Measurements from ENCODE around the gene ANK3. TPM values are rescaled to one million over a fixed set of nuclear protein-coding genes. Genes with fewer than 3 reads are reported as not detected.

Gene ANK3
- total and polyA plus RNA-seq, 4 donors, result 101 to 318 (median 146) TPM

GRCh38 chr10:60281792-60282353, 107.8 kb downstream of the ANK3 start:
- Histone ChIP-seq H3K9me3 (ENCODE audit: control insufficient read depth, insufficient read depth, low read length) (no peaks in the 10 kb centered on the region), H3K36me3 (ENCODE audit: control insufficient read depth, insufficient read depth, low read length) (no peaks in the 10 kb centered on the region), H3K4me3 (ENCODE audit: low read depth, low read length) (no peak overlapping the region), H3K27ac (ENCODE audit: low read depth, low read length) (no peak overlapping the region), H3K4me1 (ENCODE audit: control insufficient read depth, insufficient read depth, low read length) (no peaks in the 10 kb centered on the region), H3K27me3 (ENCODE audit: control insufficient read depth, insufficient read depth, low read length) (no peaks in the 10 kb centered on the region)
- WGBS (ENCODE audit: insufficient coverage), result 38% methylated on average over 2 of the region's 6 CpGs
- DNase-seq (ENCODE audit: low read depth in 4 of 6, low spot score in 6 of 6), result no peak

DNA sequence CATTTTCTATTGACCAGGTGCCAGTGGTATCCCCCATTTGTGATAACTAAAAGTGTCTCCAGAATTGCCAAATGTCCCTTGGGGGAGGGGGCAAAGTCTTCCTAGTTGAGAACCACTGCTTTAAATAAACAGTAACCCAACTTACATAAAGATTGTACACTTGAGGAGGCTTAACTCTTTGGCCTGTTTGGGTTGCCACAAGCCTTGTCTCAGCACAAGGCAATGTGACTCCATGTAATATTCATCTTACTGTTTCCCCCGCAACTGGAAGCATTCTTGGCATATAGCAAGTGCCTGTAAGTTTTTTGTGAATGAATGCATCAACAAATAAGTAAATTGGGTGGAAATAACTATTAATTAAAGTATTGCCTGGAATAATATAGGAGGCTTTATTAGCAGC, 108.3 kb downstream of the ANK3 start:
- Histone ChIP-seq H3K36me3 (ENCODE audit: control insufficient read depth, insufficient read depth, low read length) (no peaks in the 10 kb centered on the region), H3K27ac (ENCODE audit: low read depth, low read length) (no peak overlapping the region), H3K9me3 (ENCODE audit: control insufficient read depth, insufficient read depth, low read length) (no peaks in the 10 kb centered on the region), H3K4me1 (ENCODE audit: control insufficient read depth, insufficient read depth, low read length) (no peaks in the 10 kb centered on the region), H3K27me3 (ENCODE audit: control insufficient read depth, insufficient read depth, low read length) (no peaks in the 10 kb centered on the region), H3K4me3 (ENCODE audit: low read depth, low read length) (no peak overlapping the region)
- WGBS (ENCODE audit: insufficient coverage), result no CpG with 5 or more reads among the region's 1 CpG
- DNase-seq (ENCODE audit: low read depth in 4 of 6, low spot score in 6 of 6), result no peak

- WGBS (ENCODE audit: insufficient coverage), result 56% methylated on average over 1 of the region's 2 CpGs
- Histone ChIP-seq H3K4me1 (ENCODE audit: control insufficient read depth, insufficient read depth, low read length) (no peaks in the 10 kb centered on the region), H3K4me3 (ENCODE audit: low read depth, low read length) (no peak overlapping the region), H3K36me3 (ENCODE audit: control insufficient read depth, insufficient read depth, low read length) (no peaks in the 10 kb centered on the region), H3K9me3 (ENCODE audit: control insufficient read depth, insufficient read depth, low read length) (no peaks in the 10 kb centered on the region), H3K27ac (ENCODE audit: low read depth, low read length) (no peak overlapping the region), H3K27me3 (ENCODE audit: control insufficient read depth, insufficient read depth, low read length) (no peaks in the 10 kb centered on the region)
- no peak for DNase-seq (ENCODE audit: low read depth in 4 of 6, low spot score in 6 of 6)
Measured at GRCh38 chr10:60280475-60280874, 109.2 kb downstream of the ANK3 start.

DNA sequence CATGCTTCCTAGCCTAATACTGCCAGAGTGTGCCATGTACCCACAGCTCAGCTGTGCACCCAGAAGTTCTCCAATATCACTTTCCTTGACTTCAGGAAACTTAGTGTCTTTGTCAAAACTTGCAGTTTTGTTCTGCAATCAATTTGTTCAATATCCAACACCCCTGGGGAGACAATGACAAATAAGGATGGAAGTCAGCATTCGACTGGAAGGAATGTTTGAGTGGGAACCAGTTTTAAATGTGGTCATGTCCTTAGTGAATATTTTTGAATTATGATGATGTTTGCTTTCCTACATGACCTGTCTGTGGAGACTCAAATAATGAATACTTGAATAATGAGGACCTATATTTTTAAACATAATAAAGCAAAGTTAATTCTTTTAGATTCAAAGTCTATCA, 112.0 kb downstream of the ANK3 start:
- no peak for DNase-seq (ENCODE audit: low read depth in 4 of 6, low spot score in 6 of 6)
- H3K4me1 ChIP-seq (ENCODE audit: control insufficient read depth, insufficient read depth, low read length), result no peaks in the 10 kb centered on the region
- no peak overlapping the region for H3K4me3 ChIP-seq (ENCODE audit: low read depth, low read length)
- no peak overlapping the region for H3K27ac ChIP-seq (ENCODE audit: low read depth, low read length)
- no peaks in the 10 kb centered on the region for H3K27me3 ChIP-seq (ENCODE audit: control insufficient read depth, insufficient read depth, low read length)
- H3K36me3 ChIP-seq (ENCODE audit: control insufficient read depth, insufficient read depth, low read length), result no peaks in the 10 kb centered on the region
- H3K9me3 ChIP-seq (ENCODE audit: control insufficient read depth, insufficient read depth, low read length), result no peaks in the 10 kb centered on the region
- WGBS (ENCODE audit: insufficient coverage), result no CpG with 5 or more reads among the region's 1 CpG

DNA sequence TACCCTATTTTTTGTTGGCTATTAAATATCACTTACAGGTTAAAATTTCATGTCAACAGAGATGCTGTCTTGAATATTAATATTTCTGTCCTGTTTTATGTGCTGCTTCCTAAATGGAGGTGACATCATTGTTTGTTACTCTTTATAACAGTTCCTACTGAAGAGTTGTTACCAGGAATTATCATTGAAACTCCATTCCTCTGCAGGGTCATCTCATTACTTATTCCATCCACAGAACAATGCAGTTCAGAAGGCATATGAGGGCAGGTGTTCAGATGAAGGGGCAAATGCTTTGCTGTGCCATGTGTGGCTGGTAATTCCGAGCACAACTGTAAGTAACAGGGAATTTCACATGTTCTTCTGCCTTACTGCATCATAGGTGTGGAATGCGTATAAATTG, 113.4 kb downstream of the ANK3 start:
- Histone ChIP-seq H3K27me3 (ENCODE audit: control insufficient read depth, insufficient read depth, low read length) (no peaks in the 10 kb centered on the region), H3K27ac (ENCODE audit: low read depth, low read length) (no peak overlapping the region), H3K4me1 (ENCODE audit: control insufficient read depth, insufficient read depth, low read length) (no peaks in the 10 kb centered on the region), H3K4me3 (ENCODE audit: low read depth, low read length) (no peak overlapping the region), H3K9me3 (ENCODE audit: control insufficient read depth, insufficient read depth, low read length) (no peaks in the 10 kb centered on the region), H3K36me3 (ENCODE audit: control insufficient read depth, insufficient read depth, low read length) (no peaks in the 10 kb centered on the region)
- no peak for DNase-seq (ENCODE audit: low read depth in 4 of 6, low spot score in 6 of 6)
- WGBS (ENCODE audit: insufficient coverage), result 100% methylated on average over 1 of the region's 2 CpGs

DNA sequence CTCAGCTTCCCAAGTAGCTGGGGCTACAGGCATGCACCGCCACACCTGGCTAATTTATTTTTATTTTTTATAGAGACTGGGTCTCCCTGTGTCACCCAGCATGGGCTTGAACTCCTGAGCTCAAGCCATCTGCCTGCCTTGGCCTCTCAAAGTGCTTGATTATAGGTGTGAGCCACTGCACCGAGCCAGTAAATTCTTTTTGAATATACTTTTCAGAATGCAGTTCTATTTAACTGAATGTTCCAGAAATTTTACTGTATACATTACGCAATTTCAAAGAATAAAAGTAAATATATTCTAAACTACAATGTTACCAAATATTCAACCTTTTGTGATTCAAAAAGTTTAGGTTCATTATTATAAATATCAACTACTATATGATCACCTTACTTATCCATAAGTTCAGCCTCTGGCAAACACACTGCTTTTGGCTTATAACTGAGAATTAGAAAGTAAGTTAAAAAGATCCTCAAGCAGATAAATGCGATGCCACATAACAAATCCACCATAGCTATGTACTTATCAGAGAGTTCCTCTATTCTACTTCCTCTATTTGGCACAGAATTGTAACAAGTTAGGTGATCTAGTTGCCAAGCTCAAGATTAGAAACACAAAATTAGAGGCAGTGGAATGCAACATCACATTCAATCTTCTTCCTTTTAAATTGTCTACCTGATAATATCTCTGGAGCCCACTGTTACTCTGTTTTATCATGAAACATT, 118.2 kb downstream of the ANK3 start:
- no peaks in the 10 kb centered on the region for H3K27me3 ChIP-seq (ENCODE audit: control insufficient read depth, insufficient read depth, low read length)
- peaks cover 3% of the 10 kb centered on the region for H3K36me3 ChIP-seq (ENCODE audit: control insufficient read depth, insufficient read depth, low read length)
- no peaks in the 10 kb centered on the region for H3K9me3 ChIP-seq (ENCODE audit: control insufficient read depth, insufficient read depth, low read length)
- H3K4me3 ChIP-seq (ENCODE audit: low read depth, low read length), result no peak overlapping the region
- H3K27ac ChIP-seq (ENCODE audit: low read depth, low read length), result no peak overlapping the region
- DNase-seq (ENCODE audit: low read depth in 4 of 6, low spot score in 6 of 6), result no peak
- H3K4me1 ChIP-seq (ENCODE audit: control insufficient read depth, insufficient read depth, low read length), result no peaks in the 10 kb centered on the region
- no CpG with 5 or more reads among the region's 4 CpGs for WGBS (ENCODE audit: insufficient coverage)

- DNase-seq (ENCODE audit: low read depth in 4 of 6, low spot score in 6 of 6), result no peak
- Histone ChIP-seq H3K4me3 (ENCODE audit: low read depth, low read length) (no peak overlapping the region), H3K36me3 (ENCODE audit: control insufficient read depth, insufficient read depth, low read length) (peaks cover 3% of the 10 kb centered on the region), H3K4me1 (ENCODE audit: control insufficient read depth, insufficient read depth, low read length) (no peaks in the 10 kb centered on the region), H3K27ac (ENCODE audit: low read depth, low read length) (no peak overlapping the region), H3K9me3 (ENCODE audit: control insufficient read depth, insufficient read depth, low read length) (no peaks in the 10 kb centered on the region), H3K27me3 (ENCODE audit: control insufficient read depth, insufficient read depth, low read length) (no peaks in the 10 kb centered on the region)
- no CpG with 5 or more reads among the region's 1 CpG for WGBS (ENCODE audit: insufficient coverage)
Measured at GRCh38 chr10:60270426-60270825, 119.2 kb downstream of the ANK3 start.

DNA sequence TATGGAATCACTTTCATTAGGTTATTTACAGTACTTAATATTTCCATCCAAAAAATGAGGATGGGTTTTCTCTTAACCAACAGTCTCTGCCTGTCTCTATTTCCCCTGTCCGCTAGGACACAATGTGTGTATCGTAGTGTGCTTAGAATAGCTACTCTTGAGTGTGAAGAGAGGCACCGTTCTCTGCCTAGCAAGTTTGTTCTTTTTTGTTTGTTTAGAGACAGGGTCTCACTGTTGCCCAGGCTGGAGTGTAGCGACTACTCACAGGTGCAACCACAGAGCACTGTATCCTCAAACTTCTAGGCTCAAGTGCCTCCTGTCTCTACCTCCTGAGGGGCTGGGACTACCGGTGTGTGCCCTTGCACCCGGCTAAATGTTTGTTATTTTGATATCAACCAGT, 121.9 kb downstream of the ANK3 start:
- Histone ChIP-seq H3K27me3 (ENCODE audit: control insufficient read depth, insufficient read depth, low read length) (no peaks in the 10 kb centered on the region), H3K9me3 (ENCODE audit: control insufficient read depth, insufficient read depth, low read length) (no peaks in the 10 kb centered on the region), H3K27ac (ENCODE audit: low read depth, low read length) (no peak overlapping the region), H3K36me3 (ENCODE audit: control insufficient read depth, insufficient read depth, low read length) (peaks cover 7% of the 10 kb centered on the region), H3K4me3 (ENCODE audit: low read depth, low read length) (no peak overlapping the region), H3K4me1 (ENCODE audit: control insufficient read depth, insufficient read depth, low read length) (no peaks in the 10 kb centered on the region)
- no peak for DNase-seq (ENCODE audit: low read depth in 4 of 6, low spot score in 6 of 6)
- WGBS (ENCODE audit: insufficient coverage), result 56% methylated on average over 2 of the region's 6 CpGs

GRCh38 chr10:60266513-60266912, 123.2 kb downstream of the ANK3 start:
- no peak overlapping the region for H3K27ac ChIP-seq (ENCODE audit: low read depth, low read length)
- no peaks in the 10 kb centered on the region for H3K9me3 ChIP-seq (ENCODE audit: control insufficient read depth, insufficient read depth, low read length)
- H3K4me1 ChIP-seq (ENCODE audit: control insufficient read depth, insufficient read depth, low read length), result no peaks in the 10 kb centered on the region
- no peaks in the 10 kb centered on the region for H3K27me3 ChIP-seq (ENCODE audit: control insufficient read depth, insufficient read depth, low read length)
- no peak for DNase-seq (ENCODE audit: low read depth in 4 of 6, low spot score in 6 of 6)
- H3K4me3 ChIP-seq (ENCODE audit: low read depth, low read length), result no peak overlapping the region
- no CpG with 5 or more reads among the region's 1 CpG for WGBS (ENCODE audit: insufficient coverage)
- peaks cover 7% of the 10 kb centered on the region for H3K36me3 ChIP-seq (ENCODE audit: control insufficient read depth, insufficient read depth, low read length)

DNA sequence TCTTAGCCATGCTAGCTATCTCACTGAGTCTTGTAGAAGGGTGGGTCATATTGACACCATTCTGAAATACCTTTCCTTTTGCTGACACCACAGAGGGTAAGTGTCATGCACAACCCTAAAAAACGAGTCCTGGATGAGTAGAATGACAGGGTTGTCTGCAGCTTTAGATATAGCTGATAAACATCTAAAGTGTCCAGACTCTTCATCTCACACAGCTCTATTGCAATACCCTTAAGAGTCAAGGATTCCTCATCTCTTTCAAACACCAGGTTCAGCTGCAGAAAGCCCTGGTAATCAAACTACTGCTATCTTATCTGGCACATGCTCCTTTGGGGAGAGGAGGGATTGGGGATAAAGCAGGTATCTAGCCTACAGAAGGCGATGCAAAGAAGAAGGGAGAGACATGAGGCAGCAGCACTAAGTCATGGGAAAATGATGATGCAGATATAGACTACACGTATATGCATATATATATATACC, 127.0 kb downstream of the ANK3 start:
- Histone ChIP-seq H3K4me3 (ENCODE audit: low read depth, low read length) (no peak overlapping the region), H3K9me3 (ENCODE audit: control insufficient read depth, insufficient read depth, low read length) (no peaks in the 10 kb centered on the region), H3K27ac (ENCODE audit: low read depth, low read length) (no peak overlapping the region), H3K4me1 (ENCODE audit: control insufficient read depth, insufficient read depth, low read length) (no peaks in the 10 kb centered on the region), H3K27me3 (ENCODE audit: control insufficient read depth, insufficient read depth, low read length) (no peaks in the 10 kb centered on the region), H3K36me3 (ENCODE audit: control insufficient read depth, insufficient read depth, low read length) (peaks cover 4% of the 10 kb centered on the region)
- DNase-seq (ENCODE audit: low read depth in 4 of 6, low spot score in 6 of 6), result no peak
- WGBS (ENCODE audit: insufficient coverage), result no CpG with 5 or more reads among the region's 3 CpGs
